PC-9 (cell line): ENCODE data around the gene SHBG.

Source experiments
- EZH2 ChIP-seq: fragments of 200-600 bp; sonication (generic); IDR thresholded peaks from 2 replicates; pipeline ENCODE4 v1.8.0; 2017; ENCODE audit warnings: antibody characterized with exemption, low read depth
- TF ChIP-seq, protein P1 (sequence below): fragments of 200-600 bp; sonication (generic); conservative IDR thresholded peaks from 2 replicates; pipeline ENCODE4 v1.6.1; 2017; ENCODE audit warnings: mixed run types, antibody characterized with exemption, mild to moderate bottlenecking, moderate library complexity

DNA sequence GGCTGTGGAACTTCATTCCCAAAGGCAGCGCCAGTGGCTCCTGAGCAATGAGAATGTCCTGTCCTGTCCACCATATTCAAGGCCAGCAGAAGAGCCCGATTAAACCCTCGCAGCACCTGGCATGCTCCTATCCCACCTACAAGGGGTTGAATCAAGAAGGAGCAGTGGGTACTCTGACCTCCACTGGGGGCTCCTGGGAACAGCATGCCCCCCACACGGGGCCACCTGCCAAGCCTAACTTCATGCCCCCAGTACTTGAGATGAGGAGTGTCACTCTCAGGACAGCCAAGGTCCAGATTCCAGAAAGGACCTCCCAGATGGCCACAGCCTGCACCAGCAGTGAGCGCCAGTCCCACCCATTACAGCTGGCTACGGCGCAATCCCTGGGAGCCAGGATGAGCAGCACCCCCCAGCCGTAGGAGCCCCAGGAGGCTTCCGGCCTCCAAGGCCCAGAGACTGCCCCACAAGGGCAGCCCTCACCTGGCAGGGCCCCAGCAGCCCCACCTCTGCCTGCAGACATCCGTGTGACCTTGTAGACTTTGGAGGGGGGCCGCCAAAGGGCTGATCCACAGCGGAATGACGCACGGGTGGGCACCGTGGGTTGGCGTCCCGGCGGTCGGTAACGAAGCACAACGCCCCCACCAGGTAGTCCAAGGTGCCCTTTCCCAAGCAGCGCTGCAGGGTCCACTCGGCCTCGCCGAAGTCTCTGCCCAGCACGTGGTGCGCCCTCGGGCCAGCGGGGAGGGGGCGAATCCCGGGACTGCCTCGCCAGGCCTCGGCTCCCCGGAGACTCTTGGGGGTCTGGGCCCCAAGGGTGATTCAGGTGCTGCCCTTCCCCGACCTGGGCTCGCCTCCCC, 47.3 kb upstream of the SHBG start:
- TF ChIP-seq, protein P1, sequence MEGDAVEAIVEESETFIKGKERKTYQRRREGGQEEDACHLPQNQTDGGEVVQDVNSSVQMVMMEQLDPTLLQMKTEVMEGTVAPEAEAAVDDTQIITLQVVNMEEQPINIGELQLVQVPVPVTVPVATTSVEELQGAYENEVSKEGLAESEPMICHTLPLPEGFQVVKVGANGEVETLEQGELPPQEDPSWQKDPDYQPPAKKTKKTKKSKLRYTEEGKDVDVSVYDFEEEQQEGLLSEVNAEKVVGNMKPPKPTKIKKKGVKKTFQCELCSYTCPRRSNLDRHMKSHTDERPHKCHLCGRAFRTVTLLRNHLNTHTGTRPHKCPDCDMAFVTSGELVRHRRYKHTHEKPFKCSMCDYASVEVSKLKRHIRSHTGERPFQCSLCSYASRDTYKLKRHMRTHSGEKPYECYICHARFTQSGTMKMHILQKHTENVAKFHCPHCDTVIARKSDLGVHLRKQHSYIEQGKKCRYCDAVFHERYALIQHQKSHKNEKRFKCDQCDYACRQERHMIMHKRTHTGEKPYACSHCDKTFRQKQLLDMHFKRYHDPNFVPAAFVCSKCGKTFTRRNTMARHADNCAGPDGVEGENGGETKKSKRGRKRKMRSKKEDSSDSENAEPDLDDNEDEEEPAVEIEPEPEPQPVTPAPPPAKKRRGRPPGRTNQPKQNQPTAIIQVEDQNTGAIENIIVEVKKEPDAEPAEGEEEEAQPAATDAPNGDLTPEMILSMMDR = no peak
- TF ChIP-seq EZH2 = no peak
